Islet precursor cell (in vitro differentiated cells): ENCODE data around the gene DPPA5.
"Not testable (repeated sequence)": the region's sequence is repeated elsewhere in the genome, so short reads cannot be mapped to it uniquely, and the experiment has no call there.

Experiments used
- DNase-seq: peaks from one replicate; pipeline ENCODE4 v3.0.0-alpha.2; 2018

Gene DPPA5

DNA sequence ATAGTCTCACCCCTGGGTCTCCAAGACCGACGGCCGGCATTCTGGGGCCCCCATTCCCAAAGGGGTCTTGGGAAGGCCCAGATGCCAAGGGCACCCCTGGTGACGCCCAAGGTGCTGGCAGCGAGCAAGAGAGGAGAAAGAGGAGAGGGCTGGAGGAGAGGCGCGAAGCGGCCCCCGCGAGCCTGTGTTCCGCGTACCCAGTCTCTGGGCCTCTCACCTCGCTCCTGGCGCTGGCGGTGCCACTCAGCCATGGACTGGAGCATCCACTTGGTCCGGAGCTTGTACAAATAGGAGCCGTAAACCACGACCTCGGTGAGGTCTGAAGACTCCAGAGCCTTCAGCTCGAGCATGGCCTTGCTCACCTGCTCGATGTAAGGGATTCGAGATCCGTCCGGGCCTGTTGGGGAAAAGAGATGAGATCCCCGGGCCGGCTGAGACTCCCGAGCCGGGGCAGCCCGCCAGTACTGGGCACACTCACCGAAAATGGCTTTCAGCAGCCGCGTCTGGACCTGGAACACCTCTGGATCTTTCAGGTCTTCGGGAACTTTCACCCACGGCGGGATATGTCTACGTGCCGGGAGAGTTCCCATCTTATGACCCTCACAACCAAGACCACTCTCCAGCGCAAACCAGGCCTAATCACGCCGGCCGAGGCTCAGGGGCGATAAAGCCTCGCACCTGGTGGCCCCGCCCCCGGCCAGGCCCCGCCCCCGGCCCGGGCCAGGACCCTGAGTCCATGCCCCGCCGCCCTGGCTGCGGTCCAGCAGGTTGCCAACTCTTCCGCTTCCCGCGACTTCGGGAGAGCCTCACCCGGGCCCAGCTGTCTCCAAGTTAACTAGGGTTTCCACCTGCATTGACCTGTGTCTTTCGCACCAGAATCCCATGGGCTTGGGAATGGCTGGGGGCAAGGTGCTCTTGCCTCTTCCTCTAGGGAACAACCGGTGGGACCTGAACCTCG lies at the start of gene DPPA5:
TSS of gene DPPA5 (minus strand) at position 641 of the 958 bp plus-strand sequence. CDS start at position 590, 51 bp downstream.
- no peak for DNase-seq

DNA sequence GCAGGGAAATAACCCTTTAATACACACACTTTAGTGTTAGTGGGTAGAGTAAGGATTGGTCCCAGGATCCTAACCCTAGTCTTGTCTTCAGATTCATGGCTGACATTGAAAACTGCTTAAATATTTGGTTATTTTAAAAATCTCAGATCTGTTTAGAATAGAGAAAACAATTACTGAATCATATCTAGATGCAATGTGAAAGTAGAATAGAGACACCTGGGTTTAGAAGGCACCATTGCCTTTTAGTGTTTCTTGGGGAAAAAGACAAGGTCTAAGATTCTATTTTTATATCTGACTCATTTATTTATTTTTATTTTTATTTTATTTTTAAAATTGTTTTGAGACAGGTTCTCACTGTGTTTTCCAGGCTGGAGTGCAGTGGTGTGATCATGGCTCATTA lies 46.6 kb upstream of the DPPA5 start:
- DNase-seq, result no peak

GRCh38 chr6:73395875-73396274 lies 41.8 kb upstream of the DPPA5 start:
- no peak for DNase-seq

- DNase-seq, result no peak
These were observed 40.7 kb upstream of the DPPA5 start, which contains the start of gene DDX43 for GRCh38 chr6:73394577-73395354. Gene DDX43, plus strand, starts transcription at chr6:73394828. Its CDS starts 78 bp downstream, at chr6:73394906.

GRCh38 chr6:73393278-73393677 lies 39.2 kb upstream of the DPPA5 start:
- DNase-seq, result no peak

- DNase-seq, result not testable (repeated sequence)
These were observed 38.1 kb upstream of the DPPA5 start for GRCh38 chr6:73392188-73392587.

- DNase-seq, result no peak
These were observed 37.6 kb upstream of the DPPA5 start for GRCh38 chr6:73391675-73392074.

GRCh38 chr6:73389854-73390253 lies 35.8 kb upstream of the DPPA5 start:
- no peak for DNase-seq

- peak; percentile 88 for DNase-seq
These were observed 34.9 kb upstream of the DPPA5 start for GRCh38 chr6:73388800-73389512.

GRCh38 chr6:73388433-73388799 lies 34.3 kb upstream of the DPPA5 start:
- no peak for DNase-seq

GRCh38 chr6:73382462-73383113 lies 28.5 kb upstream of the DPPA5 start:
- no peak for DNase-seq

DNA sequence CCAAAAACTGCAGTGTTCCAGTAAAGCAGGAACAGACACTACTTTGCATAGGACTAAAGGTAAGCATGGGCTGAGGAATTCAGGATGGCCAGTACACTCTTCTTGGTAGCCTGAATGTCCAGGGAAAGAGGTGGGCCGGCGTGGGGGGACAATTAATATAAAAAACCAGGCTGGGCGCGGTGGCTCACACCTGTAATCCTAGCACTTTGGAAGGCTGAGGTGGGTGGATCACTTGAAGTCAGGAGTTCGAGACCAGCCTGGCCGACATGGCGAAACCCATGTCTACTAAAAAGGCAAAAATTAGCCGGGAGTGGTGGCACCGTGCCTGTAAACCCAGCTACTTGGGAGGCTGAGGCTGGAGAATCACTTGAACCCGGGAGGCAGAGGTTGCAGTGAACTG lies 27.5 kb upstream of the DPPA5 start:
- DNase-seq, result not testable (repeated sequence)

DNA sequence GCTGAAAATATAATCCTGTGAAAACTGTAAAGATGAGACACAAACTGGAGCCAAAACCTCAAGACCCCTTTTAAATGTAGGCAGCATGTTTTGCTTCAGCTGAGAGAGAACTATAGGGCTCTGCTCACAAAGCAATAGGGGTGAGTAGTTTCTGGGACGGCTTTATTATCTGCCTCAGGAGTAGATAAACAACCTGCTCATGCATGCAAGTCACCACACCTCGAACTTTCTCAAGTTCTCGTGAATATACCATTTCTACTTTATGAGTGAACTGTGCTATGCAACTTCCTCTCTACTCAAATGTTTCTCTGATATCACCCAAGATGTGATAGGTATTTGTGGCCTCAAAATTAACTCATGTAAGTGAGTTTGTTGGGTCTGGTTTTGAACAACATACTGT lies 23.1 kb upstream of the DPPA5 start:
- DNase-seq, result no peak

DNA sequence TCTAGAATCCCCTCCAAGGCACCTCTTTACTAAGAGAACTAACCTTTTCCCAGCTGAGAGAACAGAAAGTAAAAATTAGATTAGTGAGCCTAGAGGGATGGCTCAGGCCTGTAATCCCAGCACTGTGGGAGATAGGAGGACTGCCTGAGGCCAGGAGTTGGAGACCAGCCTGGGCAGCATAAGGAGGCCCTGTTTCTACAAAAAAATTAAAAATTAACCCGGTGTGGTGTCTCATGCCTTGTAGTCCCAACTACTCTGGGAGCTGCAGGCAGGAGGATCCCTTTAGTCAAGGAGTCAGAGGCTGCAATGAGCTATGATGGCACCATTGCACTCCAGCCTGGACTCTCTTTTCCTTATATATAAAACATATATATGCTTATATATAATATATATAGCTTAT lies 21.1 kb upstream of the DPPA5 start:
- DNase-seq, result no peak

DNA sequence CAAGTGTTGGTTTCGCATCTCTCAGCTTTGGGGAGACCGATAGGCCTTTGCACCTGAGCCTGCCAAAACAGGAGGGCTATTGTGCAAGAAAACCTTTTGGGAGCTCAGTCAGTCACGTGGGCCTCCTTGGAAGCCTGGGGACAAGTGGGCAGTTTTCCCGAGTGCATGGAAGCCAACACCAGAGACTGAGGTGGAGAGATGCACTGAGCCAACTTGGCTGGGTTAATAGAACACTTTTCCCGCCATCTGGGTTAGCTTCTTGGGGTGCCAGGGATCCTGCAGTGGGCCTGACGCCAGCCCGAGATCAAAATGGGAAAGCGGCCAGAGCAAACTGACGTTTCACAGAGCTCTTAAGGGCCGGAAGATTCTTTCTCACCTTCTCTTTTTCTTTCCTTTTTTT lies 18.4 kb upstream of the DPPA5 start:
- DNase-seq, result no peak

DNA sequence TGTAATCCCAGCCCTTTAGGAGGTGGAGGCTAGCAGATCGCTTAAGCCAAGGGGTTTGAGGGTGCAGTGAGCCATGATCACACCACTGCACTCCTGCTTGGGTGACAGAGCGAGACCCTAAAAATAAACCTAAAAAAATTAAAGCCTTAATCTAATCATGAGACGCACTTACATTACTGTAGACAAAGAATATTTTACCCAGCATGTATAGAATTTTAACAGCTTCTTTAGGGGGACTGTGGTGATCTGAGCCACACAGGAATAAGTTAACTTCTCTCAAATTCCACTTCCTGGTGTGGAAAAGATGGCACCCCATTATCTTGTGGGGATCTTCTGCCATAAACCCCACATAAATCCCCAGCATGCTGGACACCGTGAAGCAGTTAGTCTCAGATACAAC lies 17.9 kb upstream of the DPPA5 start:
- DNase-seq, result no peak

DNA sequence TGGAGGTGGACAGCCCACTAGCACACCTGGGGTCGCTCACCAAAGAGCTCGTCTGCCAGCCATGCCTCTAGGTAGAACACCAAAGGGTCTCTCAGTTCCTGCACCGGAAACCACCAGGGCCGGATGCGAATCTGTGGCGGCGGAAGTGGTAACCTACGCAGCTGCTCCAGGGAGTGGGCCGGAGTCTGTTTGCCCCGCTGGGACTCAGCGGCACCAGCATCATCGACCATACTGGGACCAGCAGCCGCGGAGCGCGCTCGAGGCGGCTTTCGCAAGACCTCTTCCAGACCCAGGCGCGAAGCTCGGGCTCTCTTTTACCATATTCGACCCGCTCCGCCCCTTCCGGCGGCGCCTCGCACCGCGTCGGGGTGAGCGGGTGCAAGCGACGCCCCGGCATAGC lies 15.5 kb upstream of the DPPA5 start, which contains the start of gene OOEP:
TSS of gene OOEP (minus strand) at position 335 of the 400 bp plus-strand sequence. CDS start at position 230, 105 bp downstream.
- no peak for DNase-seq

GRCh38 chr6:73369157-73369556 lies 15.1 kb upstream of the DPPA5 start:
- no peak for DNase-seq

- no peak for DNase-seq
These were observed 14.6 kb upstream of the DPPA5 start for GRCh38 chr6:73368675-73369074.

DNA sequence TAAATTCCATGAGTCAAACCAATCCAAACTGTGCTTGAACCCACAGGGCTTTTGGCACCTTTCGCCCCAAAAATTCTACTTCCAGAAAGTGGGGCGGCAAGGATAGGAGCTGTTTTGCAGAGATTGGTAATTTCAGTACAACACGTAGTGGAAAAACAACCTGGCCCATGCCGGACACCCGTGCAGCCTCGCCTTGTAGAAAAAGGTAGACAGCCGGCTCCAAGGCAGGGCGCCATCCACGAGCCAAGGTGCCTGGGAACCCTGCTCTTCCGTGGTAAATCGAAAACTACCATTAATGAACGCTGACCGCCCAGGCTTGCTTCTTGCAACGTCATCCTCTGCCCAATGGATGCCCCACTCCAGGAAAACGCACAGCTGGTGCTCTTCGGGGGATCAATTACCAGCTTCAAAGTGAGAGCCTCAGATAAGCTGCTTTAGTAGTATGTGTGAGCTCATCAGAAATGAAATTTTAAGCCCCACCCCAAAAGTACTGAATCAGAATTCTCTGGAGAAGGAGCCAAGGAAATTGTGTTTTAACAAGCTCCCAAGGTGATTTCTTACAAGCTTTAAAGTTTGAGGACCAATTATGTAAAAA lies 13.8 kb upstream of the DPPA5 start:
- DNase-seq, result no peak

- no peak for DNase-seq
These were observed 10.5 kb upstream of the DPPA5 start for GRCh38 chr6:73364549-73364948.

- DNase-seq, result no peak
These were observed 10.0 kb upstream of the DPPA5 start for GRCh38 chr6:73364121-73364520.
